ENCODE data around the gene VTN. TPM values are rescaled to one million over a fixed set of nuclear protein-coding genes. Genes with fewer than 3 reads are reported as not detected.
"Not testable (repeated sequence)": the region's sequence is repeated elsewhere in the genome, so short reads cannot be mapped to it uniquely, and the experiment has no call there.

The VTN gene
- polyA plus RNA-seq, 3 donors = 15.4 to 26.1 (median 19.4) TPM

- peak; percentile 78 to 94 (median 91) for DNase-seq (ENCODE audit: extremely low read depth in 1 of 11, low read depth in 9 of 11, low spot score in 4 of 11)
These were observed 12.8 kb downstream of the VTN start, which contains the start of gene POLDIP2 for GRCh38 chr17:28357061-28357900. POLDIP2 (minus strand) TSS chr17:28357527; CDS start chr17:28357448, 79 bp downstream.

- DNase-seq (ENCODE audit: extremely low read depth in 1 of 11, low read depth in 9 of 11, low spot score in 4 of 11) = no peak
These were observed 19.8 kb downstream of the VTN start for GRCh38 chr17:28350271-28350670.

GRCh38 chr17:28348979-28349378 is 21.1 kb downstream of the VTN start:
- DNase-seq (ENCODE audit: extremely low read depth in 1 of 11, low read depth in 9 of 11, low spot score in 4 of 11) = no peak

GRCh38 chr17:28347261-28347891 is 22.7 kb downstream of the VTN start:
- no peak for DNase-seq (ENCODE audit: extremely low read depth in 1 of 11, low read depth in 9 of 11, low spot score in 4 of 11)

- no peak for DNase-seq (ENCODE audit: extremely low read depth in 1 of 11, low read depth in 9 of 11, low spot score in 4 of 11)
These were observed 23.3 kb downstream of the VTN start for GRCh38 chr17:28346746-28347246.

- no peak for DNase-seq (ENCODE audit: extremely low read depth in 1 of 11, low read depth in 9 of 11, low spot score in 4 of 11)
These were observed 23.9 kb downstream of the VTN start for GRCh38 chr17:28346199-28346580.

- DNase-seq (ENCODE audit: extremely low read depth in 1 of 11, low read depth in 9 of 11, low spot score in 4 of 11) = no peak
These were observed 24.5 kb downstream of the VTN start for GRCh38 chr17:28345419-28346198.

- no peak for DNase-seq (ENCODE audit: extremely low read depth in 1 of 11, low read depth in 9 of 11, low spot score in 4 of 11)
These were observed 25.6 kb downstream of the VTN start for GRCh38 chr17:28344435-28344901.

- no peak for DNase-seq (ENCODE audit: extremely low read depth in 1 of 11, low read depth in 9 of 11, low spot score in 4 of 11)
These were observed 26.1 kb downstream of the VTN start for GRCh38 chr17:28344011-28344410.

GRCh38 chr17:28343491-28343932 is 26.6 kb downstream of the VTN start:
- no peak for DNase-seq (ENCODE audit: extremely low read depth in 1 of 11, low read depth in 9 of 11, low spot score in 4 of 11)

GRCh38 chr17:28342313-28342712 is 27.8 kb downstream of the VTN start:
- no peak for DNase-seq (ENCODE audit: extremely low read depth in 1 of 11, low read depth in 9 of 11, low spot score in 4 of 11)

GRCh38 chr17:28341516-28341915 is 28.6 kb downstream of the VTN start:
- no peak for DNase-seq (ENCODE audit: extremely low read depth in 1 of 11, low read depth in 9 of 11, low spot score in 4 of 11)

GRCh38 chr17:28340374-28340773 is 29.7 kb downstream of the VTN start:
- no peak for DNase-seq (ENCODE audit: extremely low read depth in 1 of 11, low read depth in 9 of 11, low spot score in 4 of 11)

- DNase-seq (ENCODE audit: extremely low read depth in 1 of 11, low read depth in 9 of 11, low spot score in 4 of 11) = no peak
These were observed 30.7 kb downstream of the VTN start for GRCh38 chr17:28339431-28339830.

- DNase-seq (ENCODE audit: extremely low read depth in 1 of 11, low read depth in 9 of 11, low spot score in 4 of 11) = not testable (repeated sequence)
These were observed 31.3 kb downstream of the VTN start for GRCh38 chr17:28338769-28339212.

- no peak for DNase-seq (ENCODE audit: extremely low read depth in 1 of 11, low read depth in 9 of 11, low spot score in 4 of 11)
These were observed 31.9 kb downstream of the VTN start for GRCh38 chr17:28338056-28338768.

GRCh38 chr17:28335959-28336871 is 33.9 kb downstream of the VTN start:
- DNase-seq (ENCODE audit: extremely low read depth in 1 of 11, low read depth in 9 of 11, low spot score in 4 of 11) = peak; percentile 50 to 86 (median 71)

Measured in renal cortex interstitium (tissue), 11 donors.